Testis (tissue), 3 donors: ENCODE data around the gene SLC26A9. TPM values are rescaled to one million over a fixed set of nuclear protein-coding genes. Genes with fewer than 3 reads are reported as not detected.

Experiments
- DNase-seq: peaks from one replicate; pipeline ENCODE4 v3.0.0-alpha.2; 2019
- H3K27ac ChIP-seq, 2 donors: fragments of 200-600 bp; sonication (generic); one replicate each; pipeline ENCODE4 v1.5.1; 2019
- H3K27me3 ChIP-seq: fragments of 200-600 bp; sonication (generic); one replicate; pipeline ENCODE4 v1.5.1; 2019
- H3K36me3 ChIP-seq: fragments of 200-600 bp; sonication (generic); one replicate; pipeline ENCODE4 v1.5.1; 2017; ENCODE audit warnings: low read depth; ENCODE audit errors: missing control alignments
- H3K4me1 ChIP-seq: fragments of 200-600 bp; sonication (generic); one replicate; pipeline ENCODE4 v1.5.1; 2019
- H3K4me3 ChIP-seq, 2 donors: fragments of 200-600 bp; sonication (generic); one replicate each; pipeline ENCODE4 v1.5.1; 2017 to 2019
- H3K9me3 ChIP-seq: fragments of 200-600 bp; sonication (generic); one replicate; pipeline ENCODE4 v1.5.1; 2017
- POLR2A ChIP-seq: fragments of 450-650 bp; IDR thresholded peaks from one replicate; pipeline ENCODE4 v1.6.1; 2017; ENCODE audit warnings: antibody characterized with exemption, mild to moderate bottlenecking, moderate library complexity
- WGBS, 2 donors: methylation state at CpG; one replicate each; pipeline ENCODE4 v1.1.5; 2018; 5-methylcytosine and 5-hydroxymethylcytosine counted together
- intact Hi-C: fragments of 100-400 bp; cut with DNase I; formaldehyde crosslinking; loops from one replicate; pipeline ENCODE4 v1.15.1; 2023; ENCODE audit warnings: low total_unique reads
- polyA plus RNA-seq: library from polyadenylated mRNA; stranded (reverse); fragments of 350-450 nt; fragmentation: Illumina TruSeq; extraction: RNeasy Lipid Tissue Mini Kit (QIAGEN cat#74804); gene quantifications from one replicate; pipeline ENCODE4 v1.2.3, GENCODE V29; 2014; ENCODE audit warnings: low read depth, low replicate concordance; ENCODE audit not compliant: insufficient read depth
- total RNA-seq, 2 donors: library from RNA; depleted of rRNA; stranded (reverse); fragments of >200 nt; gene quantifications; one replicate each; pipeline ENCODE4 v1.2.3, GENCODE V29; 2016
- TF ChIP-seq, protein P1 (sequence below), 3 experiments: fragments of 450-650 bp in 2 of 3; fragments of 200-600 bp in 1 of 3; sonication (generic) in 1 of 3; IDR thresholded peaks; one replicate each; pipeline ENCODE4 v1.5.1; 2016 to 2019; ENCODE audit warnings: antibody characterized with exemption in 3 of 3, mild to moderate bottlenecking in 2 of 3, moderate library complexity in 1 of 3

The SLC26A9 gene
- total and polyA plus RNA-seq, 3 donors from 2014 or later, result 0.24 to 0.43 (median 0.26) TPM

DNA sequence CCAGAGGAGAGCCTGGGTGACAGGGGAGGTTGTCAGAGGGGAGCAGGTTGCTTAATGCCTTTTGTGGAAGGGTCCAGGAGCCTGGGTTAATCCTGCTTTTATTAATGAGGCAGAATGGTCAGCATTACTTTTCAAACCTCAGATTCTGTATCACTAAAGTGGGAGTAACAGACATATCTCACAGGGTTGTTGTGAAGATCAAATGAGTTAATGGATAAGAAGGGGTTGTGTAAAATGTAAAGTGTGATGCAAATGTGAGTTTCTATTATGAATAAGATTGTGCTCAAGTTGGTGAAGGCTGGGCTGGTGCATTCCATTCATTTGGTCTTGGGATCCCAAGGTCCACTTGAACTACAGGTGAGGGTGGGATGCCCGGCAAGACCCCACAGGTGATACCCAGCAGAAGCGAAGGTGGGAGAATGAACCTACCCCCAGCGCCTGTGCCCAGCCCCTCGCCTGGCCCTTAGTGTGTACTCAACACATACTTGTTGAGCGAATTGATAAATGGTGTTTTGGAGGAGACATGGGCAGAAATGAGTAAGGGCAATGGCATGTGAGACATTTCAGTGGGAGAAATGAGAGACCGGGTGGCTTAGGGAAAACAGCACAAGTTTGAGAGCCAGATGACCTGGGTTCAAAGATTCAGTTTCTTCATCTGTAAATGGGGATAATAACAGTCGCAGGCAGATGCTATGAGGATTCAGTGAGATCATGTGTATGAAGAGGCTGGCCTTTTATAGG lies 6.2 kb downstream of the SLC26A9 start:
- intact Hi-C loops, result no loop called here
- H3K9me3 ChIP-seq, result no peaks in the 10 kb centered on the region
- no peaks in the 10 kb centered on the region for H3K36me3 ChIP-seq
- H3K4me1 ChIP-seq, result no peaks in the 10 kb centered on the region
- no peak overlapping the region for H3K4me3 ChIP-seq
- TF ChIP-seq POLR2A, result no peak
- TF ChIP-seq, protein P1, sequence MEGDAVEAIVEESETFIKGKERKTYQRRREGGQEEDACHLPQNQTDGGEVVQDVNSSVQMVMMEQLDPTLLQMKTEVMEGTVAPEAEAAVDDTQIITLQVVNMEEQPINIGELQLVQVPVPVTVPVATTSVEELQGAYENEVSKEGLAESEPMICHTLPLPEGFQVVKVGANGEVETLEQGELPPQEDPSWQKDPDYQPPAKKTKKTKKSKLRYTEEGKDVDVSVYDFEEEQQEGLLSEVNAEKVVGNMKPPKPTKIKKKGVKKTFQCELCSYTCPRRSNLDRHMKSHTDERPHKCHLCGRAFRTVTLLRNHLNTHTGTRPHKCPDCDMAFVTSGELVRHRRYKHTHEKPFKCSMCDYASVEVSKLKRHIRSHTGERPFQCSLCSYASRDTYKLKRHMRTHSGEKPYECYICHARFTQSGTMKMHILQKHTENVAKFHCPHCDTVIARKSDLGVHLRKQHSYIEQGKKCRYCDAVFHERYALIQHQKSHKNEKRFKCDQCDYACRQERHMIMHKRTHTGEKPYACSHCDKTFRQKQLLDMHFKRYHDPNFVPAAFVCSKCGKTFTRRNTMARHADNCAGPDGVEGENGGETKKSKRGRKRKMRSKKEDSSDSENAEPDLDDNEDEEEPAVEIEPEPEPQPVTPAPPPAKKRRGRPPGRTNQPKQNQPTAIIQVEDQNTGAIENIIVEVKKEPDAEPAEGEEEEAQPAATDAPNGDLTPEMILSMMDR (IDR thresholded peaks at IDR 0.05), result no peak
- DNase-seq, result no peak
- WGBS, 2 donors, result 90 to 91% methylated on average over 7 of the region's 7 CpGs
- no peaks in the 10 kb centered on the region for H3K27me3 ChIP-seq
- no peak overlapping the region for H3K27ac ChIP-seq

DNA sequence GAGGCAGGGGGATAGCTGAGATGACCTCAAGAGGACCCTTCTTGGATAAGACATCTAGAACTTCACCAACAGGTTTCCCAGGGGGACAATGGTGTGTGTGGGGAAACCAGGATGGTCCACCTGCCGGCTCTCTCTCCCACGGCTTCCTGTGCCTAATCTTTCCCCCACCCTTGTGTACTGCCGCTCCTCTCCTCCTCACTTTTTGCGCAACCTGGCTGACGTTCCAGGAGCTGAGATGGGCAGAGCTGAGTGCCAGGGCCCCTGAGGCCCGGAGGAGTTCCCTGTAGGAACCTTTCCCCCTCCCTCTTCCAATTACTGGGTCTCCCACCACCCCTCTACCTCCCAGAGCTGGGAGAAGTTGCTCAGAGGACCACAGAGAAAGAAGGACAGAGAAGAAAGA lies 6.9 kb downstream of the SLC26A9 start:
- H3K4me3 ChIP-seq, result no peak overlapping the region
- no peaks in the 10 kb centered on the region for H3K27me3 ChIP-seq
- intact Hi-C loops, result no loop called here
- H3K27ac ChIP-seq, result no peak overlapping the region
- WGBS, 2 donors, result 77% methylated on average over 6 of the region's 6 CpGs
- H3K36me3 ChIP-seq, result no peaks in the 10 kb centered on the region
- H3K4me1 ChIP-seq, result no peaks in the 10 kb centered on the region
- no peaks in the 10 kb centered on the region for H3K9me3 ChIP-seq
- DNase-seq, result no peak
- no peak for TF ChIP-seq POLR2A
- TF ChIP-seq, protein P1 (IDR thresholded peaks at IDR 0.05), result no peak

DNA sequence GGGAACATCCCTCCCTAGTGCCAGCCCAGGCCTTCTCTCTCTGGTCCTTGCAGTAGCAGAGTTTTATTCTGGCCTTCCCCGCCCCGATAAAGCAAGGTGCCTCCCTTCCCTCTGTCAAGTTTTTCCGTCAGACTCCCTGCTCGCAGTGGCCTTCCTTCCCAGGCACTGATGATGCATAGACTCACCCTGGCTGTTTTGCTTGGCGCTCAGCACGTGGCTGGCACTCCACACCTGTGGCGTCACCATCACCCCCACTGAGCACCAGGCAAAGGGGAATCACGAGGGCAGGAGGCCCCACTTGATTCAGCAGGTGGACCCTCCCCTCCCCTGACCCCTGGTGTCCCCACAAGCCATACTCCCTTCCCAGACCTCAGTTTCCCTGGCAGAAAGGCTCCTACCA lies 7.4 kb downstream of the SLC26A9 start:
- H3K9me3 ChIP-seq, result no peaks in the 10 kb centered on the region
- H3K27ac ChIP-seq, result no peak overlapping the region
- intact Hi-C loops, result no loop called here
- H3K27me3 ChIP-seq, result no peaks in the 10 kb centered on the region
- H3K4me1 ChIP-seq, result no peaks in the 10 kb centered on the region
- no peak for TF ChIP-seq POLR2A
- TF ChIP-seq, protein P1 (IDR thresholded peaks at IDR 0.05), result no peak
- no peaks in the 10 kb centered on the region for H3K36me3 ChIP-seq
- no peak overlapping the region for H3K4me3 ChIP-seq
- no peak for DNase-seq
- 91 to 95% methylated on average over 7 to 8 of the region's 8 CpGs for WGBS, 2 donors

DNA sequence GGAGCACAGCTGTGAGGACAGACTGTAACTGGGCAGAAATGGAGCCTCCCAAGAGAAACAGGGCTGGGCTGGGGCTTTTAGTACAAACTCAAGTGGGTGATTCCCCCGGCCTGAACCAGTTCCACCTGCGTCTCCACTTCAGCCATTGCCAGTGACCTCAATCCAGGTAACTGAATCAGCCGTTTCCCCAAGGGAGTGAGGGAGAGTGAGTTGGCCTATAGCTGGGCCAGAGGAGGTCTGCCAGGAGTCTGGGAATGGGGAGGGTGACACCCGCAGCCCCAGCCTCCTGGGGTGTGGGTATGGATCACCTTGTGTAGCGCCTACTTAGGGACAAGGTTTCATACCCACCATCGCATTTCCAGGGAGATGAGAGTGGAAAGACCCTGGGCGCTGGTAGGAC lies 8.5 kb downstream of the SLC26A9 start:
- H3K27me3 ChIP-seq, result no peaks in the 10 kb centered on the region
- H3K27ac ChIP-seq, result no peak overlapping the region
- TF ChIP-seq, protein P1 (IDR thresholded peaks at IDR 0.05), result no peak
- no peak for TF ChIP-seq POLR2A
- H3K9me3 ChIP-seq, result no peaks in the 10 kb centered on the region
- DNase-seq, result no peak
- intact Hi-C loops, result no loop called here
- 90 to 95% methylated on average over 7 of the region's 7 CpGs for WGBS, 2 donors
- no peaks in the 10 kb centered on the region for H3K4me1 ChIP-seq
- no peak overlapping the region for H3K4me3 ChIP-seq
- no peaks in the 10 kb centered on the region for H3K36me3 ChIP-seq
